ENCODE measurements around the gene SP1. TPM values are rescaled to one million over a fixed set of nuclear protein-coding genes. Genes with fewer than 3 reads are reported as not detected.
"Not testable (repeated sequence)": the region's sequence is repeated elsewhere in the genome, so short reads cannot be mapped to it uniquely, and the experiment has no call there.

The SP1 gene
- 10 to 100 TPM; 83.6 to 96.8 TPM for total RNA-seq

GRCh38 chr12:53380104-53380793 is at the start of gene SP1:
Gene SP1, plus strand, starts transcription at chr12:53380176. Its CDS starts 116 bp downstream, at chr12:53380292.
- Histone ChIP-seq H3K27ac (peak within 1 kb of the TSS; percentile 91), H3K9me3 (no peaks in the 10 kb centered on the region), H3K27me3 (no peaks in the 10 kb centered on the region), H3K4me1 (peaks cover 25% of the 10 kb centered on the region), H3K36me3 (peaks cover 11% of the 10 kb centered on the region), H3K4me3 (peak within 1 kb of the TSS; percentile 40), H3K9ac (ENCODE audit: low read depth in 2 of 2, low read length in 2 of 2) (peak within 1 kb of the TSS; percentile 66 to 86)
- intact Hi-C loops (cut with DNase I) = no loop called here
- no peak for TF ChIP-seq CTCF (IDR thresholded peaks at IDR 0.05)
- peak; percentile 92 for DNase-seq

GRCh38 chr12:53330671-53331070 is 49.3 kb upstream of the SP1 start:
- no peak for TF ChIP-seq CTCF (IDR thresholded peaks at IDR 0.05)
- DNase-seq = no peak
- Histone ChIP-seq H3K36me3 (no peaks in the 10 kb centered on the region), H3K27me3 (peaks cover 9% of the 10 kb centered on the region), H3K9ac (ENCODE audit: low read depth in 2 of 2, low read length in 2 of 2) (no peak overlapping the region), H3K4me3 (no peak overlapping the region), H3K9me3 (no peaks in the 10 kb centered on the region), H3K4me1 (peaks cover under 1% of the 10 kb centered on the region), H3K27ac (no peak overlapping the region)
- intact Hi-C loops (cut with DNase I) = loop anchor here (10.0 kb wide), 1 partner anchor 174 kb away; the partner anchor contains the start of genes NPFF and TARBP2

GRCh38 chr12:53332339-53332738 is 47.6 kb upstream of the SP1 start:
- not testable (repeated sequence) for H3K4me3 ChIP-seq; H3K36me3 ChIP-seq; DNase-seq; H3K9ac ChIP-seq (ENCODE audit: low read depth in 2 of 2, low read length in 2 of 2); H3K9me3 ChIP-seq; H3K4me1 ChIP-seq; H3K27me3 ChIP-seq; H3K27ac ChIP-seq
- intact Hi-C loops (cut with DNase I) = loop anchor here (10.0 kb wide), 1 partner anchor 172 kb away; the partner anchor contains the start of genes NPFF and TARBP2

- Histone ChIP-seq H3K4me3 (no peak overlapping the region), H3K4me1 (no peaks in the 10 kb centered on the region), H3K27me3 (peaks cover 8% of the 10 kb centered on the region), H3K36me3 (no peaks in the 10 kb centered on the region), H3K27ac (no peak overlapping the region), H3K9me3 (no peaks in the 10 kb centered on the region), H3K9ac (ENCODE audit: low read depth in 2 of 2, low read length in 2 of 2) (no peak overlapping the region)
- no peak for TF ChIP-seq CTCF (IDR thresholded peaks at IDR 0.05)
- no peak for DNase-seq
- intact Hi-C loops (cut with DNase I) = loop anchor here (10.0 kb wide), 1 partner anchor 172 kb away; the partner anchor contains the start of genes NPFF and TARBP2
These were observed 47.2 kb upstream of the SP1 start for GRCh38 chr12:53332744-53333143.

- Histone ChIP-seq H3K9ac (ENCODE audit: low read depth in 2 of 2, low read length in 2 of 2) (no peak overlapping the region), H3K27ac (no peak overlapping the region), H3K4me3 (no peak overlapping the region), H3K36me3 (no peaks in the 10 kb centered on the region), H3K27me3 (peaks cover 8% of the 10 kb centered on the region), H3K9me3 (no peaks in the 10 kb centered on the region), H3K4me1 (no peaks in the 10 kb centered on the region)
- intact Hi-C loops (cut with DNase I) = loop anchor here (10.0 kb wide), 1 partner anchor 172 kb away; the partner anchor contains the start of genes NPFF and TARBP2
- no peak for TF ChIP-seq CTCF (IDR thresholded peaks at IDR 0.05)
- DNase-seq = no peak
These were observed 46.7 kb upstream of the SP1 start for GRCh38 chr12:53333289-53333688.

- Histone ChIP-seq H3K36me3 (no peaks in the 10 kb centered on the region), H3K4me1 (no peaks in the 10 kb centered on the region), H3K27me3 (peaks cover 8% of the 10 kb centered on the region), H3K27ac (no peak overlapping the region), H3K9me3 (no peaks in the 10 kb centered on the region), H3K9ac (ENCODE audit: low read depth in 2 of 2, low read length in 2 of 2) (no peak overlapping the region), H3K4me3 (no peak overlapping the region)
- no peak for DNase-seq
- no peak for TF ChIP-seq CTCF (IDR thresholded peaks at IDR 0.05)
- intact Hi-C loops (cut with DNase I) = loop anchor here (10.0 kb wide), 1 partner anchor 171 kb away; the partner anchor contains the start of genes NPFF and TARBP2
These were observed 46.1 kb upstream of the SP1 start for GRCh38 chr12:53333845-53334244.
